H1 (cell line): ENCODE measurements around the gene GALNT17. TPM values are rescaled to one million over a fixed set of nuclear protein-coding genes. Genes with fewer than 3 reads are reported as not detected.

Experiments
- CREB1 ChIP-seq: IDR thresholded peaks from 2 replicates; pipeline ENCODE4 v1.6.1; 2012; ENCODE audit warnings: inconsistent platforms
- SRF ChIP-seq: IDR thresholded peaks from 2 replicates; pipeline ENCODE4 v1.6.1; 2011; ENCODE audit warnings: mild to moderate bottlenecking, low read depth, low read length, moderate library complexity
- polyA plus RNA-seq, 7 experiments: library from polyadenylated mRNA; depleted of rRNA in 3 of 7; stranded (reverse) in 5 of 7; unstranded in 2 of 7; fragments of >200 nt in 5 of 7; fragments of 200-250 nt in 2 of 7; gene quantifications; 1 replicate in 5 of 7; 2 replicates in 1 of 7; 4 replicates in 1 of 7; pipeline versions ENCODE4 v1.2.1 to v1.2.3, GENCODE V29; 2011 to 2013; ENCODE audit warnings: missing spikeins in 2 of 7, mixed read lengths in 2 of 7
- total RNA-seq: library from RNA; stranded (reverse); fragmentation: NEBNext Ultra II Directional; extraction: Animal tissue kit (Norgen Biotek cat#: 25700); gene quantifications from 2 replicates; pipeline ENCODE4 v1.2.1, GENCODE V29; 2021
- TF ChIP-seq, protein P1 (sequence below): fragments of 300-600 bp; sonication (generic); IDR thresholded peaks from 2 replicates; pipeline ENCODE4 v1.7.1; 2012; ENCODE audit warnings: low read length, moderate library complexity, mild to moderate bottlenecking, inconsistent platforms; ENCODE audit not compliant: insufficient replicate concordance

Gene GALNT17
- total and polyA plus RNA-seq, 2 of the 8 experiments (the other 6 are each of a cell fraction or from before 2014, with no cell fraction given): 37.7 to 47.0 TPM

DNA sequence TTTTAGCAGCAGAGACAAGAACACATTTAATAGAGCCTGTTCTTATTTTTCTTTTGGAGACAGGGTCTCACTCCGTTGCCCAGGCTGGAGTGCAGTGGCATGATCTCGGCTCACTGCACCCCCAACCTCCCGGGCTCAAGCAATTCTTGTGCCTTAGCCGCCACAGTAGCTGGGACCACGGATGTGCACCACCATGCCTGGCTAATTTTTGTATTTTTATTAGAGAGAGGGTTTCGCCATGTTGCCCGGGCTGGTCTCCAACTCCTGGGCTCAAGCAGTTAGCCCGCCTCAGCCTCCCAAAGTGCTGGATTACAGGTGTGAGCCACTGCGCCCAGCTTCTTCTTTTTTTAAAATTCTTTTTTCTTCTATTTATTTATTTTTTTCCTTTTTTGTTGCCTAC is 23.3 kb downstream of the GALNT17 start (continued):
- TF ChIP-seq SRF (no peak), CREB1 (no peak)
- TF ChIP-seq, protein P1, sequence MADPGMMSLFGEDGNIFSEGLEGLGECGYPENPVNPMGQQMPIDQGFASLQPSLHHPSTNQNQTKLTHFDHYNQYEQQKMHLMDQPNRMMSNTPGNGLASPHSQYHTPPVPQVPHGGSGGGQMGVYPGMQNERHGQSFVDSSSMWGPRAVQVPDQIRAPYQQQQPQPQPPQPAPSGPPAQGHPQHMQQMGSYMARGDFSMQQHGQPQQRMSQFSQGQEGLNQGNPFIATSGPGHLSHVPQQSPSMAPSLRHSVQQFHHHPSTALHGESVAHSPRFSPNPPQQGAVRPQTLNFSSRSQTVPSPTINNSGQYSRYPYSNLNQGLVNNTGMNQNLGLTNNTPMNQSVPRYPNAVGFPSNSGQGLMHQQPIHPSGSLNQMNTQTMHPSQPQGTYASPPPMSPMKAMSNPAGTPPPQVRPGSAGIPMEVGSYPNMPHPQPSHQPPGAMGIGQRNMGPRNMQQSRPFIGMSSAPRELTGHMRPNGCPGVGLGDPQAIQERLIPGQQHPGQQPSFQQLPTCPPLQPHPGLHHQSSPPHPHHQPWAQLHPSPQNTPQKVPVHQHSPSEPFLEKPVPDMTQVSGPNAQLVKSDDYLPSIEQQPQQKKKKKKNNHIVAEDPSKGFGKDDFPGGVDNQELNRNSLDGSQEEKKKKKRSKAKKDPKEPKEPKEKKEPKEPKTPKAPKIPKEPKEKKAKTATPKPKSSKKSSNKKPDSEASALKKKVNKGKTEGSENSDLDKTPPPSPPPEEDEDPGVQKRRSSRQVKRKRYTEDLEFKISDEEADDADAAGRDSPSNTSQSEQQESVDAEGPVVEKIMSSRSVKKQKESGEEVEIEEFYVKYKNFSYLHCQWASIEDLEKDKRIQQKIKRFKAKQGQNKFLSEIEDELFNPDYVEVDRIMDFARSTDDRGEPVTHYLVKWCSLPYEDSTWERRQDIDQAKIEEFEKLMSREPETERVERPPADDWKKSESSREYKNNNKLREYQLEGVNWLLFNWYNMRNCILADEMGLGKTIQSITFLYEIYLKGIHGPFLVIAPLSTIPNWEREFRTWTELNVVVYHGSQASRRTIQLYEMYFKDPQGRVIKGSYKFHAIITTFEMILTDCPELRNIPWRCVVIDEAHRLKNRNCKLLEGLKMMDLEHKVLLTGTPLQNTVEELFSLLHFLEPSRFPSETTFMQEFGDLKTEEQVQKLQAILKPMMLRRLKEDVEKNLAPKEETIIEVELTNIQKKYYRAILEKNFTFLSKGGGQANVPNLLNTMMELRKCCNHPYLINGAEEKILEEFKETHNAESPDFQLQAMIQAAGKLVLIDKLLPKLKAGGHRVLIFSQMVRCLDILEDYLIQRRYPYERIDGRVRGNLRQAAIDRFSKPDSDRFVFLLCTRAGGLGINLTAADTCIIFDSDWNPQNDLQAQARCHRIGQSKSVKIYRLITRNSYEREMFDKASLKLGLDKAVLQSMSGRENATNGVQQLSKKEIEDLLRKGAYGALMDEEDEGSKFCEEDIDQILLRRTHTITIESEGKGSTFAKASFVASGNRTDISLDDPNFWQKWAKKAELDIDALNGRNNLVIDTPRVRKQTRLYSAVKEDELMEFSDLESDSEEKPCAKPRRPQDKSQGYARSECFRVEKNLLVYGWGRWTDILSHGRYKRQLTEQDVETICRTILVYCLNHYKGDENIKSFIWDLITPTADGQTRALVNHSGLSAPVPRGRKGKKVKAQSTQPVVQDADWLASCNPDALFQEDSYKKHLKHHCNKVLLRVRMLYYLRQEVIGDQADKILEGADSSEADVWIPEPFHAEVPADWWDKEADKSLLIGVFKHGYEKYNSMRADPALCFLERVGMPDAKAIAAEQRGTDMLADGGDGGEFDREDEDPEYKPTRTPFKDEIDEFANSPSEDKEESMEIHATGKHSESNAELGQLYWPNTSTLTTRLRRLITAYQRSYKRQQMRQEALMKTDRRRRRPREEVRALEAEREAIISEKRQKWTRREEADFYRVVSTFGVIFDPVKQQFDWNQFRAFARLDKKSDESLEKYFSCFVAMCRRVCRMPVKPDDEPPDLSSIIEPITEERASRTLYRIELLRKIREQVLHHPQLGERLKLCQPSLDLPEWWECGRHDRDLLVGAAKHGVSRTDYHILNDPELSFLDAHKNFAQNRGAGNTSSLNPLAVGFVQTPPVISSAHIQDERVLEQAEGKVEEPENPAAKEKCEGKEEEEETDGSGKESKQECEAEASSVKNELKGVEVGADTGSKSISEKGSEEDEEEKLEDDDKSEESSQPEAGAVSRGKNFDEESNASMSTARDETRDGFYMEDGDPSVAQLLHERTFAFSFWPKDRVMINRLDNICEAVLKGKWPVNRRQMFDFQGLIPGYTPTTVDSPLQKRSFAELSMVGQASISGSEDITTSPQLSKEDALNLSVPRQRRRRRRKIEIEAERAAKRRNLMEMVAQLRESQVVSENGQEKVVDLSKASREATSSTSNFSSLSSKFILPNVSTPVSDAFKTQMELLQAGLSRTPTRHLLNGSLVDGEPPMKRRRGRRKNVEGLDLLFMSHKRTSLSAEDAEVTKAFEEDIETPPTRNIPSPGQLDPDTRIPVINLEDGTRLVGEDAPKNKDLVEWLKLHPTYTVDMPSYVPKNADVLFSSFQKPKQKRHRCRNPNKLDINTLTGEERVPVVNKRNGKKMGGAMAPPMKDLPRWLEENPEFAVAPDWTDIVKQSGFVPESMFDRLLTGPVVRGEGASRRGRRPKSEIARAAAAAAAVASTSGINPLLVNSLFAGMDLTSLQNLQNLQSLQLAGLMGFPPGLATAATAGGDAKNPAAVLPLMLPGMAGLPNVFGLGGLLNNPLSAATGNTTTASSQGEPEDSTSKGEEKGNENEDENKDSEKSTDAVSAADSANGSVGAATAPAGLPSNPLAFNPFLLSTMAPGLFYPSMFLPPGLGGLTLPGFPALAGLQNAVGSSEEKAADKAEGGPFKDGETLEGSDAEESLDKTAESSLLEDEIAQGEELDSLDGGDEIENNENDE: no peak
